Glutamatergic neuron (in vitro differentiated cells): ENCODE measurements around the gene LRRK1. TPM values are rescaled to one million over a fixed set of nuclear protein-coding genes. Genes with fewer than 3 reads are reported as not detected.

Experiments used
- DNase-seq: peaks from one replicate; pipeline ENCODE4 v3.0.0; 2022
- H3K27ac Mint-ChIP-seq: one replicate; pipeline ENCODE4 v1.8.0; 2020; ENCODE audit warnings: mild to moderate bottlenecking, mixed read lengths, inconsistent platforms; ENCODE audit not compliant: unreplicated experiment
- H3K27me3 Mint-ChIP-seq: one replicate; pipeline ENCODE4 v1.8.0; 2020; ENCODE audit warnings: mild to moderate bottlenecking, moderate library complexity, mixed read lengths, inconsistent platforms; ENCODE audit not compliant: unreplicated experiment
- H3K36me3 Mint-ChIP-seq: one replicate; pipeline ENCODE4 v1.8.0; 2020; ENCODE audit warnings: mild to moderate bottlenecking, mixed read lengths, inconsistent platforms; ENCODE audit not compliant: unreplicated experiment
- H3K4me1 Mint-ChIP-seq: one replicate; pipeline ENCODE4 v1.8.0; 2020; ENCODE audit warnings: mild to moderate bottlenecking, low read depth, mixed read lengths, inconsistent platforms; ENCODE audit not compliant: unreplicated experiment
- H3K4me3 Mint-ChIP-seq: one replicate; pipeline ENCODE4 v1.8.0; 2020; ENCODE audit warnings: mild to moderate bottlenecking, mixed read lengths, inconsistent platforms; ENCODE audit not compliant: unreplicated experiment
- H3K9me3 Mint-ChIP-seq: one replicate; pipeline ENCODE4 v1.8.0; 2020; ENCODE audit warnings: mild to moderate bottlenecking, moderate library complexity, mixed read lengths, inconsistent platforms; ENCODE audit not compliant: unreplicated experiment
- CTCF ChIP-seq: fragments of 200-600 bp; sonication (generic); IDR thresholded peaks from one replicate; pipeline ENCODE4 v1.5.0; 2021; ENCODE audit not compliant: partially characterized antibody, unreplicated experiment
- total RNA-seq: library from RNA; stranded (reverse); fragmentation: NEBNext Ultra II Directional; extraction: Animal tissue kit (Norgen Biotek cat#: 25700); gene quantifications from one replicate; pipeline ENCODE4 v1.2.1, GENCODE V29; 2021; ENCODE audit not compliant: unreplicated experiment

The LRRK1 gene
- total RNA-seq, 1 donor from 2014 or later: 1.5 TPM

DNA sequence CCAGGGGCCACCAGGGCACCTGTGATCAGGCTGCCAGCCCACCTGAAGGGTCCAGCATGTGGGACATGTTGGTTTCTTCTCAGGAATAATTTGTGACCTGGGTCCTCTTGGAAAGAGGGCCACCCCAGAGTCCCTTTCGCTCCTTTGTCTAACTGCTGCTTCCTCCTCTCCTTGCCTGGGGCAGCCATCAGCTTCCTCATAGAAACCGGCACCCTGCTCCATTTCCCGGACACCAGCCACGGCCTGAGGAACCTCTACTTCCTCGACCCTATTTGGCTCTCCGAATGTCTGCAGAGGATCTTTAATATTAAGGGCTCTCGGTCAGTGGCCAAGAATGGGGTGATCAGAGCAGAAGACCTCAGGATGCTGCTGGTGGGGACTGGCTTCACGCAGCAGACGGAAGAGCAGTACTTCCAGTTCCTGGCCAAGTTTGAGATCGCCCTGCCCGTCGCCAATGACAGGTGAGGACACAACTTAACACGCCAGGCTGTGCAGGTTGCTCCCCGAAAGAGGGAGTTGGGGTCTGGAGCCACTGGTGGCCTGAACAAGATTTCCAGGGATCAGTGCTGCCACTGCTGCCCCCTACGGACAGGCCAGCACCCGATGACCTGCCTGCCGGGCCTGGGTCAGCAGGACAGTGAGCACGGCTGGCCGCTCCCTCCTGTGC lies 109.7 kb downstream of the LRRK1 start:
- no peak overlapping the region for H3K4me3 Mint-ChIP-seq
- DNase-seq: peak; percentile 3
- no peak overlapping the region for H3K27ac Mint-ChIP-seq
- no peaks in the 10 kb centered on the region for H3K36me3 Mint-ChIP-seq
- H3K27me3 Mint-ChIP-seq: peaks cover 4% of the 10 kb centered on the region
- H3K9me3 Mint-ChIP-seq: peaks cover 7% of the 10 kb centered on the region
- no peak for TF ChIP-seq CTCF
- peaks cover 1% of the 10 kb centered on the region for H3K4me1 Mint-ChIP-seq

GRCh38 chr15:101029971-101030661 lies 111.0 kb downstream of the LRRK1 start:
- peaks cover 7% of the 10 kb centered on the region for H3K9me3 Mint-ChIP-seq
- no peaks in the 10 kb centered on the region for H3K4me1 Mint-ChIP-seq
- peaks cover 3% of the 10 kb centered on the region for H3K27me3 Mint-ChIP-seq
- no peak for TF ChIP-seq CTCF
- H3K36me3 Mint-ChIP-seq: no peaks in the 10 kb centered on the region
- peak; percentile 5 for DNase-seq
- H3K27ac Mint-ChIP-seq: no peak overlapping the region
- H3K4me3 Mint-ChIP-seq: no peak overlapping the region

GRCh38 chr15:101031213-101031612 lies 112.1 kb downstream of the LRRK1 start:
- Mint-ChIP-seq H3K4me3 (no peak overlapping the region), H3K36me3 (peaks cover 7% of the 10 kb centered on the region), H3K27ac (no peak overlapping the region), H3K9me3 (peaks cover 7% of the 10 kb centered on the region), H3K4me1 (no peaks in the 10 kb centered on the region), H3K27me3 (peaks cover 3% of the 10 kb centered on the region)
- peak; percentile 5 for DNase-seq
- no peak for TF ChIP-seq CTCF

GRCh38 chr15:101033801-101034200 lies 114.6 kb downstream of the LRRK1 start:
- H3K9me3 Mint-ChIP-seq: peaks cover 10% of the 10 kb centered on the region
- no peak overlapping the region for H3K4me3 Mint-ChIP-seq
- no peaks in the 10 kb centered on the region for H3K4me1 Mint-ChIP-seq
- H3K27ac Mint-ChIP-seq: no peak overlapping the region
- TF ChIP-seq CTCF: no peak
- DNase-seq: no peak
- H3K36me3 Mint-ChIP-seq: peaks cover 17% of the 10 kb centered on the region
- no peaks in the 10 kb centered on the region for H3K27me3 Mint-ChIP-seq

DNA sequence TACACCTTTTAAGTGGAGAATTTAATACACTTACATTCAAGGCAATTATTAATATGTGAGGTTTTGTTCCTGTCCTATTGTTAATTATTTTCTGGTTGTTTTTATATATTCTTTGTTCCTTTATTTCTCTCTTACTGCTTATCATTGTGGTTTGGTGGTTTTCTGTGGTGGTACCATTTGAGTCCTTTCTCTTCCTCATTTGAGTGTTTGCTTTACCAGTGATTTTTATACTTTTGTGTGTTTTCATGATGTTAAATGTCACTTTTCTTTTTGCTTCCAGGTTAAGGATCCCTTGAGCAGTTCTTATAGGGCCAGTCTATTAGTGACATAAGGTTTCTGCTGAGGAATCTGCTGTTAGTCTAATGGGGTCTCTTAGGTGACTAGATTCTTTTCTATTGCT lies 116.5 kb downstream of the LRRK1 start:
- Mint-ChIP-seq H3K27me3 (no peaks in the 10 kb centered on the region), H3K27ac (no peak overlapping the region), H3K9me3 (peaks cover 9% of the 10 kb centered on the region), H3K36me3 (peaks cover 18% of the 10 kb centered on the region), H3K4me3 (no peak overlapping the region), H3K4me1 (no peaks in the 10 kb centered on the region)
- TF ChIP-seq CTCF: no peak
- no peak for DNase-seq
